DMS53 treated with DMSO at 0.1 percent for 48 hours (cell line): ENCODE results near the gene SEPTIN1.

Experiments used
- DNase-seq: peaks from one replicate; lab custom pipeline; 2025; ENCODE audit not compliant: unreplicated experiment; lab: John Stamatoyannopoulos, UW

SEPTIN1 gene

DNA sequence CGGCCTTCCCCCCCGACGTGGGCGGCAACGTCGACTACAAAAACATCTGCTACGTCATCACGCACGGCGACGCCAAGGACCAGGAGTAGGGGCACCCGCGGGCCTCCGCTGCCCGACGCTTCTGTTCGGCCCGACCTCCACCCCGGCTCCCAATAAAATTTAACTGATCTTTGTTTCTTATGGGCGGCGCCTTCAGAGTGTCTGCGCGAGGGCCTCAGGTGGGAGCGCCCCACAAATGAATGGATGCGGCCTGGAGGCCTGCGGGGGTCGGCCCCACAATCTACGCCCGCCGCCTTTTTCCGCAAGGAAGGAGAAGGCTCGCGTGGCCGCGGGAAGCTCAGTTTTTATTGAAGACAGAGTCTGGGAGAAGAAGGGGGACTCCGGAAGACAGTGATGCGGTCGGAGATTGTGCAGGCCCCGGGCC is 4.5 kb downstream of the SEPTIN1 start:
- no peak for DNase-seq

- DNase-seq = peak; percentile 71
These were observed 5.1 kb downstream of the SEPTIN1 start for GRCh38 chr16:30377050-30377811.

DNA sequence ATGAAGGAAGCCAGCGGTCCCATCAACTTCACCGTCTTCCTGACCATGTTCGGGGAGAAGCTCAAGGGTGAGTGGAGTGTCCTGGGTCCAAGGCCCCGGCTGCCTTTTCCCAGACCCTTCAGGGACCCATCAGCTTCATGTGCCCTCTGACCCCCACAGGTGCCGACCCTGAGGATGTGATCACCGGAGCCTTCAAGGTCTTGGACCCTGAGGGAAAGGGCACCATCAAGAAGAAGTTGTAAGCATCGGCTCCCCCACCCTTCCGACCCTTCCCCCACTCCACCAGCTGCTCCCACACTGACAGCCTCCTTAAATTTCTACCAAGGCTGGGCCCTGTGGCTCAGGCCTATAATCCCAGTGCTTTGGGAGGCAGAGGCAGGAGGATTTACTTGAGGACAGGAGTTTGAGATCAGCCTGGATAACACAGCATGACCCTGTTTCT is 5.9 kb downstream of the SEPTIN1 start:
- no peak for DNase-seq

DNA sequence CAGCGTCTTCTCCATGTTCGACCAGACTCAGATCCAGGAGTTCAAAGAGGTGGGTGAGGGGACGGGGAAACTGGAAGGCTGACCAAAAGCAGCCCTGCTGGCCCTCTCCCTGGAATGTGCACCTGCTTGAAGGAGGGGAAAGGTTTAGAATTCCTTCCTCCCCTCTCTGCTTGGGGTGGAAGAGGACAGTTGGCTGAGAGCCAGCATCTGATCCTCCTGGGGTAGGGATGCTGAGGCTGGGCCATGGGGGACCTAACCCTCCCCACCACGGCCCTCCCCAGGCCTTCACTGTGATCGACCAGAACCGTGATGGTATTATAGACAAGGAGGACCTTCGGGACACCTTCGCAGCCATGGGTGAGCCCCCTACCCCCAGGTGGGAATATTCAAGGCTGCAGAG is 6.5 kb downstream of the SEPTIN1 start:
- DNase-seq = no peak

DNA sequence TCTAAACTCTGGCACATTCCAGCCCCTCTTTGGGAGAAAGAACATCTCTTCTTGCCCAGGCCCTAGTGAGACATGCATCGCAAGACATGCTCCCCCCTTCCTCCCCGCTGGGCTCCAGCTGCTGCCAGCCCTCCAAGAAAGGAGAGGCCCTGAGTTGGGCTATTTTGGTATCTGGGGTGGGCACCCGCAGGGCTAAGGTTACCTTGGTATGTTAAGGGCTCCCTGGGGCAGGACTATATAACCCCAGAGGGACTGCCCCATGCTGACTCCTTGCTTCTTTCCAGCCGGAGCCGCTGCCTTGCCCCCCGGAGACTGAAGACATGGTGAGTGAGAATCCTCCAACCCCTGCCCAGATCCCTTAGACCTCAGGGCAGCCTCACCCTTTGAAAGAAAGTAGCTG is 7.8 kb downstream of the SEPTIN1 start, which contains the start of gene MYL11:
Gene MYL11 (plus strand): TSS at position 265 of the 400 bp plus-strand sequence. CDS start 56 bp downstream, at position 321.
- DNase-seq = no peak

- no peak for DNase-seq
These were observed 9.6 kb downstream of the SEPTIN1 start for GRCh38 chr16:30372725-30373124.

GRCh38 chr16:30372038-30372712 is 10.2 kb downstream of the SEPTIN1 start:
- no peak for DNase-seq

GRCh38 chr16:30371248-30371816 is 11.0 kb downstream of the SEPTIN1 start:
- no peak for DNase-seq

DNA sequence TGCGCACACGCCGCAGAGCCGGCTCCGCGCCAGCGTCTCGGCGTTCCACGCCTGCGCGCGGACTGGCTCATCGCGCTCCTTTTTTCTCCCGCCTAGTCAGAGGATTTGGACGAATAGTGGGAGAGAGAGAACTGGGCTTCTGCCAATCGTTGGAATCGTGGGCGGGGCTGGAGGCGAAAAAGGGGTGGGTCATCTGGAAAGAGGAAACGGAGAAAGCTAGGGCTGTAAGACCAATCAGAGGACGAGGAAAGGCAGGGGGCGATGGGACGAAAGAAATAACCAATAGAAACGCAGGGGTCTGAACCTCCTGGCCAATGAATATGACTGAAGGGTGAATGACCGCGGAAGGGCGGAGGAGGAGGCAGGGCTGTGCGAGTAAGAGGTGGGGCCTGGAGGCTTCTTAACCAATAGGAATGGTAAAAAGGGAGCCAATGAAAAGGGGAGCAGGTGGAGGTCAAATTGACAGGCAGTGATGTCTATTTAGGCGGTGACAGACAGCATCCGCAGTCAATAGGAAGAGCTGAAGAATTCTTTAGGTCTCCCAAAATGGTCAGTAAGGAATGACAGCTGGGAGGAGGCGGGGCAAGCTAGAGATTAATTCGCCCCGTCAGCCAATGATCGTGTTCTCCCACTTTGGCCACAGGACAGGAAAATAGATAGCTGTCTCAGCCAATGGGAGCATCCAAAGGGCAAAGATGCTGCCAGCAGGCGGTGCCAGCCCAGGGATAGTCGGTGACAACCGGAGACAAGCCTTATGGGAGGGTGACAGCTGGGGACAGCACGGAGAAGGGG is 11.7 kb downstream of the SEPTIN1 start, which contains the start of gene TBC1D10B:
Gene TBC1D10B (minus strand): TSS at position 39 of the 792 bp plus-strand sequence. CDS start 311 bp downstream, outside the sequence.
- peak; percentile 100 for DNase-seq

- no peak for DNase-seq
These were observed 12.4 kb downstream of the SEPTIN1 start for GRCh38 chr16:30369938-30370455.

- DNase-seq = no peak
These were observed 13.0 kb downstream of the SEPTIN1 start for GRCh38 chr16:30369091-30369937.

DNA sequence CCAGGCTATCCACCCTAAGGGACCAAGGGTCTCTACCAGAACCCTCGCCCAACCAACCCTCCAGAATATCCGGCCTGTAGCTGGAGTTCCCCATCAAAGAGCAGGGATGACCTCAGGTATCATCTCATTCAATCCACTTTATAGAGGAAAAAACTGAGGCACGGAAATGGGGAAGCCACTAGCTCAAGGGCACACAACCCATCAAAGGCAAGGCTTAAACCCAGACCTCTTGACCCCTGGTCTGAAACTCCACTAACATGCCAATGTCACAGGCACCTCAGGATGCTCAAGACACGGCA is 13.6 kb downstream of the SEPTIN1 start:
- no peak for DNase-seq

DNA sequence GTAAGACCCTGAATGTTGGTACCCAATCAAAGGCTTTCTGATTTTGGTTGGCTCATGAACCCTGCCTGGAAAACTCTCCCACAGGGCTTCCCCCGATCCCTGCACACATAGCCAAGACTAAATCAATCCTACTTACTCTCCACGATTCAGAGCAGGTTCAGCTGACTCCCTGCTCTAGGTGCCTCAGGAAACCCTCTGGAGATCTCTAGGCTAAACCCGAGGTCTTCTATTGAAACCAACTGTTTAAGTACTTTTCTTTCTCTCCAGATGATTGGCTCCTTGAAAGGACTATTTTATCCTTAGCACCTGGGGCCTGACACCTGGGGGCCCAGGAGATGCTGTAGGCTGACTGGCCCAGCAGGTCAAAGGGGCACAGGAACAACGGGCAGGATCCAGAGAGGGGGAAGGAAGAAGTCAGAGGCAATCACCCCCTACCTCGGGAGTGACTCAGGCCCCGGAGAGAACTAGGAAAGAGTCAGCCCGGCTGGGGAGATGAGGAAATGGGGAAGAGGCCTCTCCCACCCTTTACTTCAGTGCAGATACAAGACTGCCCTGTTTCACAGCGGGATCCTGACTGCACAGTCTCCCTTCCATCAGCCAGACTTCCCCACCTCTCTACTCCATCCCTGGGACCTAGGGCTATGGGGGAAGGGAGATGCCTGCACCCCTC is 14.1 kb downstream of the SEPTIN1 start:
- DNase-seq = no peak

GRCh38 chr16:30367349-30368009 is 14.9 kb downstream of the SEPTIN1 start:
- DNase-seq = no peak

DNA sequence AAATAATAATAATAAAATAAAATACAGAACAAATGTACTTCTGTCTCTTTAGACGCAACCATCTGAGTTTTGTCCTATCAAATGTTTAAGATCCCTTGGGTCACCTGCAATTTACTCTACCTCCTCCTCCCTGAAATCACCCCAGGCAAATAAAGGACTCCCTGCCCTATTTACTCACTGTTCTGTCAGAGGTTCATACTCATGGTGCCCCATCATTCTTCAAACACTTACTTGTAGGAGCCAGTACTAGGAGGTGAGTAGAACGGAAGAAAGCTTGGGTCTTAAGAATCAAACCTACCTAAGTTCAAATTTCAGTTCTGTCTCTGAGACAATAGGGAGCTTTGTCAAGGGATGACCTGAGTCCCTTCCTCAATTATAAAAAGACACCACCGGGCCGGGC is 15.8 kb downstream of the SEPTIN1 start:
- no peak for DNase-seq

DNA sequence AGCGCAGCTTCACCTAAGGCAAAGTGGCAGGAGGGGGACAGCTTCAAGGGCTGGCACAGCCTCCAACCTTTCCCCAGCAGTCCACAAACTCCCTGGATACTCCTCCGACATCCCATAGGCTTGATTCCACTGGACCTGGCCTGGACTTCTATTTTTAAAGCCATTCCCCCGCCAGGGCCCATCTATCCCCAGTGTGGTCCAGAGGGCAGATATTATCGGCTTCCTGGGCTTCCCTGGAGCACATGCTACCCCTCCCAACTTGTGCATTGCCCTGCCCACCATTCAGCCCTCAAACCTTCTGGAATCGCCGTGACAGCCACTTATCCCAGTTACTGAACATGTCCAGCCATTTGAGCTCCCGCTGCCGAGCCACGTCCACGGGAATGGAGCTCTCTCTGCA is 17.2 kb downstream of the SEPTIN1 start:
- no peak for DNase-seq

- DNase-seq = no peak
These were observed 21.2 kb downstream of the SEPTIN1 start for GRCh38 chr16:30361180-30361579.

DNA sequence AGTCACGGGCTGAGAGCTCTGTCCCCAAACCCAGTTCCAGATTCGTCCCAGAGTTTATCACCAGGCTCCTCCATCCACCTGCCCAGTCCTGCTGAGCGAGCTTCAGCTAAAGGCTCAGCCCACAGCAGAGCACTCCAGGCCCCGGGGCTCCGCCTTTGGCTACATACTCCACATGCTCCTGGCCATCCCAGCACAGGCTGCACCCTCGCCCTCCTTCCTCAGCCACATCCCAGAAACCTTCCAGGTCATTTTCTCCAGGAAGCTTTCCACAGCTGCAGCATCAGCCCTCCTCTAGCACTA is 22.5 kb downstream of the SEPTIN1 start:
- no peak for DNase-seq
